CD14-positive monocyte (primary cell): ENCODE data around the gene NUMBL. TPM values are rescaled to one million over a fixed set of nuclear protein-coding genes. Genes with fewer than 3 reads are reported as not detected.
"Not testable (repeated sequence)": the region's sequence is repeated elsewhere in the genome, so short reads cannot be mapped to it uniquely, and the experiment has no call there.

Source experiments
- DNase-seq, 3 donors: peaks; one replicate each; pipeline ENCODE4 v3.0.0-alpha.2; 2011 to 2022
- H2AFZ ChIP-seq: 2 replicates; pipeline ENCODE4 v1.6.0; 2012; ENCODE audit warnings: mild to moderate bottlenecking, low read depth, low read length, inconsistent platforms; ENCODE audit not compliant: insufficient read depth, poor library complexity, severe bottlenecking
- H3K27ac ChIP-seq, 2 donors: 1 replicate in 1 of 2; 2 replicates in 1 of 2; pipeline ENCODE4 v1.5.1; 2012 to 2013; ENCODE audit warnings: low read length in 2 of 2, control low read depth in 1 of 2, inconsistent platforms in 1 of 2, low read depth in 1 of 2, mild to moderate bottlenecking in 1 of 2
- H3K27me3 ChIP-seq, 2 donors: one replicate each; pipeline versions ENCODE4 v1.6.0 to v1.6.1; 2011 to 2013; ENCODE audit warnings: low read length in 2 of 2; ENCODE audit not compliant: control insufficient read depth in 2 of 2, insufficient read depth in 2 of 2
- H3K36me3 ChIP-seq, 2 donors: replicated peaks in 1 of 2; 1 replicate in 1 of 2; 2 replicates in 1 of 2; pipeline versions ENCODE4 v1.5.1 to v1.6.1; 2012 to 2013; ENCODE audit warnings: low read length in 2 of 2, control low read depth in 1 of 2, inconsistent platforms in 1 of 2, mild to moderate bottlenecking in 1 of 2; ENCODE audit not compliant: insufficient read depth in 2 of 2, control insufficient read depth in 1 of 2
- H3K4me1 ChIP-seq, 2 donors: 1 replicate in 1 of 2; 2 replicates in 1 of 2; pipeline versions ENCODE4 v1.5.1 to v1.6.1; 2012 to 2013; ENCODE audit warnings: low read length in 2 of 2, control low read depth in 1 of 2, inconsistent platforms in 1 of 2, mild to moderate bottlenecking in 1 of 2, moderate library complexity in 1 of 2; ENCODE audit not compliant: insufficient read depth in 2 of 2, control insufficient read depth in 1 of 2
- H3K4me2 ChIP-seq: replicated peaks from 2 replicates; pipeline ENCODE3; 2012; ENCODE audit warnings: low read length, moderate library complexity, mild to moderate bottlenecking; ENCODE audit not compliant: poor library complexity, severe bottlenecking; ENCODE audit errors: extremely low read depth
- H3K4me3 ChIP-seq, 3 experiments: fragments of 200-600 bp in 1 of 3; sonication (generic) in 1 of 3; replicated peaks in 1 of 3; 1 replicate in 2 of 3; 2 replicates in 1 of 3; pipeline ENCODE4 v1.5.1; 2011 to 2013; ENCODE audit warnings: low read length in 3 of 3, mild to moderate bottlenecking in 3 of 3, control low read depth in 2 of 3, low read depth in 2 of 3, inconsistent platforms in 1 of 3, moderate library complexity in 1 of 3
- H3K79me2 ChIP-seq: 2 replicates; pipeline ENCODE4 v1.6.0; 2012; ENCODE audit warnings: mild to moderate bottlenecking, control low read depth, inconsistent platforms, low read length, moderate library complexity; ENCODE audit not compliant: insufficient read depth
- H3K9ac ChIP-seq: 2 replicates; pipeline ENCODE4 v1.6.0; 2017; ENCODE audit warnings: low read length, mild to moderate bottlenecking; ENCODE audit not compliant: insufficient read depth, poor library complexity, severe bottlenecking
- H3K9me3 ChIP-seq, 2 donors: replicated peaks in 1 of 2; 1 replicate in 1 of 2; 2 replicates in 1 of 2; pipeline versions ENCODE4 v1.5.1 to v1.6.1; 2012 to 2013; ENCODE audit warnings: low read length in 2 of 2, control low read depth in 1 of 2; ENCODE audit not compliant: control insufficient read depth in 1 of 2, insufficient read depth in 1 of 2
- H4K20me1 ChIP-seq: 2 replicates; pipeline ENCODE4 v1.6.0; 2012; ENCODE audit warnings: mild to moderate bottlenecking, low read length, control low read depth, moderate library complexity; ENCODE audit not compliant: insufficient read depth
- H3K27ac Mint-ChIP-seq, 7 donors: one replicate each; pipeline ENCODE4 v1.8.0; 2020; ENCODE audit warnings: mild to moderate bottlenecking in 7 of 7, mixed read lengths in 7 of 7, moderate library complexity in 6 of 7, inconsistent platforms in 2 of 7
- H3K27me3 Mint-ChIP-seq, 3 donors: one replicate each; pipeline ENCODE4 v1.8.0; 2021 to 2022; ENCODE audit warnings: low read depth in 3 of 3, mild to moderate bottlenecking in 3 of 3, mixed read lengths in 3 of 3, moderate library complexity in 3 of 3, inconsistent platforms in 1 of 3
- H3K36me3 Mint-ChIP-seq, 2 donors: one replicate each; pipeline ENCODE4 v1.8.0; 2020; ENCODE audit warnings: mixed read lengths in 2 of 2, inconsistent platforms in 1 of 2, mild to moderate bottlenecking in 1 of 2
- H3K4me1 Mint-ChIP-seq: one replicate; pipeline ENCODE4 v1.8.0; 2020; ENCODE audit warnings: mild to moderate bottlenecking, mixed read lengths
- H3K4me3 Mint-ChIP-seq, 2 donors: one replicate each; pipeline ENCODE4 v1.8.0; 2020; ENCODE audit warnings: mild to moderate bottlenecking in 2 of 2, mixed read lengths in 2 of 2, moderate library complexity in 1 of 2
- H3K9me3 Mint-ChIP-seq, 7 donors: one replicate each; pipeline ENCODE4 v1.8.0; 2020 to 2022; ENCODE audit warnings: mixed read lengths in 7 of 7, mild to moderate bottlenecking in 6 of 7, moderate library complexity in 6 of 7, inconsistent platforms in 2 of 7
- CTCF ChIP-seq: fragments of 200-600 bp; IDR thresholded peaks from one replicate; pipeline ENCODE4 v1.8.0; 2022; ENCODE audit warnings: antibody characterized with exemption, mild to moderate bottlenecking
- WGBS: methylation state at CpG from one replicate; pipeline ENCODE4 v1.1.5; 2013; ENCODE audit warnings: missing lambda C conversion rate; ENCODE audit not compliant: insufficient coverage; 5-methylcytosine and 5-hydroxymethylcytosine counted together
- intact Hi-C, 2 donors: fragments of 100-400 bp; cut with micrococcal nuclease; formaldehyde crosslinking; loops; one replicate each; pipeline versions ENCODE4 v1.15.0 to v1.15.1; 2023
- polyA plus RNA-seq, 3 donors: library from polyadenylated mRNA; depleted of rRNA in 1 of 3; unstranded in 2 of 3; stranded (reverse) in 1 of 3; fragments of 300-500 nt in 2 of 3; fragments of >200 nt in 1 of 3; fragmentation: Illumina TruSeq in 2 of 3; gene quantifications; 1 replicate in 2 of 3; 2 replicates in 1 of 3; pipeline ENCODE4 v1.2.3, GENCODE V29; 2012 to 2021

Gene NUMBL
- polyA plus RNA-seq, 3 donors = 0.12 to 7.2 (median 0.45) TPM

DNA sequence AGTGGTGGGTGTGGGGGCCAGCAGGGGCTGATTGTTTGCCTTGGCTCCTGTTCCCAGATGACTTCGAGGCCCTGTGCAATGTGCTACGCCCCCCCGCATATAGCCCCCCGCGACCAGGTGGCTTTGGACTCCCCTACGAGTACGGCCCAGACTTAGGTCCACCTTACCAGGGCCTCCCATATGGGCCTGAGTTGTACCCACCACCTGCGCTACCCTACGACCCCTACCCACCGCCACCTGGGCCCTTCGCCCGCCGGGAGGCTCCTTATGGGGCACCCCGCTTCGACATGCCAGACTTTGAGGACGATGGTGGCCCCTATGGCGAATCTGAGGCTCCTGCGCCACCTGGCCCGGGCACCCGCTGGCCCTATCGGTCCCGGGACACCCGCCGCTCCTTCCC is 63.5 kb downstream of the NUMBL start:
- intact Hi-C loops = no loop called here

DNA sequence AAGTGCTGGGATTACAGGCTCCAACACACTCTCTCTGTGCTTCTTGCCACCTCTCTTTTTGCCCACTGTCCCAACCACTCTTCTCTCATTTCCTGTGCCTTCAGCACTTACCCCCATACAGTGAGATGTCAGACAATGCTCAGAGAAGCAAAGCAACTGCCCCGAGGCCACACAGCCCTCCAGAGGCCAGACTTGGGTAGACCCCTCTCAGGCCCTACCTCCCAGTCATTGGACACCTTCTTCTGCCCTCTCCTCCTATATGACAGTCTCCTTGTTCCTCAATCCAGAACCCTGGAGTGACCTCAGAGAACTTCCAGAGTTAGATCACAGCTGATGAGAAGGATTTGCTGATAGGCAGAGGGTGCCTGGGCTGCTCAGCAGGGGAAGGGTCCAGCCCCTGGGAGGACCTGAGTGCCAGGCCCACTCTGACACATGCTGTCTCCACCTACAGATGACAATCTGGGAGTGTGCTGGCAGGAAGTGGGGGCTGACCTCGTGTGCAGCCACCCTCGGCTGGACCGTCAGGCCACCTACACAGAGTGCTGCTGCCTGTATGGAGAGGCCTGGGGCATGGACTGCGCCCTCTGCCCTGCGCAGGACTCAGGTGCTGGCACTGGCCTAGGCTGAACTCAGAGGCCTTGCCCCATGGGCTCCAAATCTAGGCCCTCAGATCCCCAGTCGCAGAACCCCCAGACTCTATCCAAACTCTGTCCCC is 64.9 kb downstream of the NUMBL start:
- H3K79me2 ChIP-seq = no peaks in the 10 kb centered on the region
- no peak overlapping the region for H3K4me2 ChIP-seq
- H3K9me3 ChIP-seq = no peaks in the 10 kb centered on the region
- no peak overlapping the region for H2AFZ ChIP-seq
- H3K27me3 ChIP-seq = no peaks in the 10 kb centered on the region
- no peaks in the 10 kb centered on the region for H3K4me1 ChIP-seq
- intact Hi-C loops = no loop called here
- Mint-ChIP-seq H3K4me1 (no peaks in the 10 kb centered on the region), H3K4me3 (no peak overlapping the region), H3K27ac (peak overlapping the region in 2 of 7 donors; percentile 25 to 73), H3K27me3 (no peaks in the 10 kb centered on the region), H3K9me3 (no peaks in the 10 kb centered on the region), H3K36me3 (peaks cover 29 to 47% of the 10 kb centered on the region in 2 donors)
- peaks cover 6 to 32% of the 10 kb centered on the region in 2 donors for H3K36me3 ChIP-seq
- 87% methylated on average over 7 of the region's 7 CpGs for WGBS
- no peak overlapping the region for H3K9ac ChIP-seq
- no peak overlapping the region for H3K4me3 ChIP-seq
- DNase-seq = no peak
- no peak for TF ChIP-seq CTCF
- no peaks in the 10 kb centered on the region for H4K20me1 ChIP-seq
- H3K27ac ChIP-seq = no peak overlapping the region

More for the DNA sequence above, 63.5 kb downstream of the NUMBL start:
- no peak for DNase-seq
- Histone ChIP-seq H4K20me1 (no peaks in the 10 kb centered on the region), H3K4me3 (no peak overlapping the region), H3K4me1 (no peaks in the 10 kb centered on the region), H3K79me2 (no peaks in the 10 kb centered on the region), H3K36me3 (peaks cover 6 to 24% of the 10 kb centered on the region in 2 donors), H3K27ac (no peak overlapping the region), H3K9ac (no peak overlapping the region), H3K4me2 (no peak overlapping the region), H3K27me3 (no peaks in the 10 kb centered on the region), H3K9me3 (no peaks in the 10 kb centered on the region), H2AFZ (no peak overlapping the region)
- H3K27me3 Mint-ChIP-seq = no peaks in the 10 kb centered on the region
- H3K4me1 Mint-ChIP-seq = no peaks in the 10 kb centered on the region
- H3K36me3 Mint-ChIP-seq = peaks cover 22 to 39% of the 10 kb centered on the region in 2 donors
- H3K27ac Mint-ChIP-seq = no peak overlapping the region
- WGBS = 98% methylated on average over 23 of the region's 24 CpGs
- no peaks in the 10 kb centered on the region for H3K9me3 Mint-ChIP-seq
- no peak for TF ChIP-seq CTCF
- H3K4me3 Mint-ChIP-seq = no peak overlapping the region

- peaks cover 6 to 36% of the 10 kb centered on the region in 2 donors for H3K36me3 ChIP-seq
- H3K27me3 Mint-ChIP-seq, H3K9ac ChIP-seq, H3K4me3 ChIP-seq, H3K9me3 Mint-ChIP-seq, H3K4me3 Mint-ChIP-seq, H3K27me3 ChIP-seq, H3K9me3 ChIP-seq, DNase-seq, H3K4me1 ChIP-seq, H3K4me2 ChIP-seq, H2AFZ ChIP-seq, H4K20me1 ChIP-seq, H3K27ac ChIP-seq, H3K79me2 ChIP-seq, intact Hi-C loops, H3K4me1 Mint-ChIP-seq: not testable (repeated sequence)
- Mint-ChIP-seq H3K36me3 (peaks cover 31 to 52% of the 10 kb centered on the region in 2 donors), H3K27ac (peak overlapping the region in 1 of 7 donors; percentile 16)
- 100% methylated on average over 1 of the region's 14 CpGs for WGBS
These were observed 65.9 kb downstream of the NUMBL start for GRCh38 chr19:40624369-40625153.
